ENCODE results near the gene HOXB7. TPM values are rescaled to one million over a fixed set of nuclear protein-coding genes. Genes with fewer than 3 reads are reported as not detected.

HOXB7 gene
- total RNA-seq, 1 experiment from 2014 or later: 28.2 TPM

DNA sequence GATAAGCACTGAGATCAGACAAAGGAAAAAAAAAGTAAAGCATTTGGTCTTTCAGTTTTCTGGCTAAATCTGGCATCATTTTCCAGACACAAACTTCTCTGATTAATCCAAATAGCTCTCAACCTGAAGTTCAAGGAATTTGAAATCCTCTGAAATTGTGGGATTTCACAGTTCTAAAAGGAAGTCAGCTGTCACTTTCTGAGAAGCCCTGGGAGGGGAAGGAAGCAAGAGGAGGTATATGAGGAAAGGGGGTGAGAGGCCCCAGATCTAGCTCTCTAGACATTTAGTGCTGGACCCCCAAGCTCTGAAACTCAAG is 32.8 kb upstream of the HOXB7 start:
- no peak for TF ChIP-seq CTCF (conservative IDR thresholded peaks at IDR 0.05)
- no peak for TF ChIP-seq EZH2 (IDR thresholded peaks at IDR 0.05; ENCODE audit: low read depth)
- no peak overlapping the region for H2AFZ ChIP-seq
- H3K27me3 ChIP-seq (ENCODE audit: insufficient read depth, low read depth): peaks cover 85% of the 10 kb centered on the region
- BruUV-seq (replicated peaks): no TSS peak
- ChIA-PET CTCF (no interaction called here), POLR2A (ENCODE audit: unreplicated experiment) (no interaction called here)
- H3K9me3 ChIP-seq (ENCODE audit: insufficient read depth, low read depth): no peaks in the 10 kb centered on the region
- H3K79me2 ChIP-seq (ENCODE audit: low read depth): no peaks in the 10 kb centered on the region
- no peaks in the 10 kb centered on the region for H3K4me1 ChIP-seq (replicated peaks; ENCODE audit: insufficient read depth)
- no peaks in the 10 kb centered on the region for H3K9me2 ChIP-seq (ENCODE audit: insufficient read depth)
- no peaks in the 10 kb centered on the region for H4K20me1 ChIP-seq (ENCODE audit: insufficient read depth)
- H3K4me2 ChIP-seq: no peak overlapping the region
- intact Hi-C loops (cut with micrococcal nuclease; ENCODE audit: unreplicated experiment): no loop called here
- no peaks in the 10 kb centered on the region for H3K36me3 ChIP-seq (ENCODE audit: low read depth)
- DNase-seq: no peak
- H3K4me3 ChIP-seq: no peak overlapping the region
- H3F3A ChIP-seq (ENCODE audit: insufficient read depth, low read depth): no peaks in the 10 kb centered on the region
- H3K27ac ChIP-seq: no peak overlapping the region

- no peaks in the 10 kb centered on the region for H4K20me1 ChIP-seq (ENCODE audit: insufficient read depth)
- no peaks in the 10 kb centered on the region for H3K36me3 ChIP-seq (ENCODE audit: low read depth)
- CTCF ChIA-PET: no interaction called here
- H3K9me3 ChIP-seq (ENCODE audit: insufficient read depth, low read depth): no peaks in the 10 kb centered on the region
- no peak overlapping the region for H3K4me3 ChIP-seq
- H2AFZ ChIP-seq: no peak overlapping the region
- no peaks in the 10 kb centered on the region for H3K9me2 ChIP-seq (ENCODE audit: insufficient read depth)
- TF ChIP-seq CTCF (conservative IDR thresholded peaks at IDR 0.05) (no peak), EZH2 (IDR thresholded peaks at IDR 0.05; ENCODE audit: low read depth) (no peak)
- no peak overlapping the region for H3K27ac ChIP-seq
- POLR2A ChIA-PET (ENCODE audit: unreplicated experiment): no interaction called here
- no peaks in the 10 kb centered on the region for H3K4me1 ChIP-seq (replicated peaks; ENCODE audit: insufficient read depth)
- H3K79me2 ChIP-seq (ENCODE audit: low read depth): no peaks in the 10 kb centered on the region
- intact Hi-C loops (cut with micrococcal nuclease; ENCODE audit: unreplicated experiment): no loop called here
- H3K4me2 ChIP-seq: no peak overlapping the region
- BruUV-seq (replicated peaks): no TSS peak
- peaks cover 90% of the 10 kb centered on the region for H3K27me3 ChIP-seq (ENCODE audit: insufficient read depth, low read depth)
- DNase-seq: no peak
- no peaks in the 10 kb centered on the region for H3F3A ChIP-seq (ENCODE audit: insufficient read depth, low read depth)
Measured at GRCh38 chr17:48642843-48643696, 32.3 kb upstream of the HOXB7 start.

DNA sequence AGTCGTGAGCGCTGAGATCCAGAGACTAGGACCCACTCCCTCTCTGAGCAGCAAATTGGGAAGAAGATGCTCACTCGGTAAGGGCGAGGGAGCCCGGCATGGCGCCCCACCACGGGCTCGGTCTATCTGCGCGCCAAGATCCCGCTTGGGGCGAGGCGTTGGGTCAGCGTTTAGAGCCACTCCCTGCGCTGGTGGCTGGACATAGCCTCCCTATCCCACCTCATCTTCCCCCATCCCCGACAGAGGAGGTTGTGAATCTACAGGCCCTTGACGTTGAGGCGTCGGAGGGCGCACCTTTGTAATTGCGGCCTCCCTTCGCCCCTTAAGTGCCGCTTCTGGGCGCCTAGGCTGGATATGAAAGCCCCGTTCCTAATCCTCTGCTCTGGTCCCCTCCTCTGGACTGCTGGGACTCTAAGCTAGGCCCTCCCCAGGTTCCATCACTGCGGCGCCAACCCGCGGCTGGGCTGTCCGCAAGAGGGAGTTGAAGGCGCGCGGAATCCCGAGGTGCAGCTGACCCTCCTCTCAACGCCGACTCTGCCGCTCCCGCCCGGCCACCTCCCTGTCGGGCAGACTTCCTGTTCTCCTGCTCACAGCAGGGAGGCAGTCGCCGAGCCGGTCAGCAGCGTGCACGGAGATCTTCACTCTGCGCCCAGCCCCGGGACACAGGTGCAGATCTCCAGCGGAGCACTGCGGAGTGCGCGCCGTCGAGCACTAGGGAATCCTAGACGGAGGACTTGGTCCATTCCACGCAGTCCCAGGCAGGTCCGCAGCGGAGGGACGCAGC is 31.4 kb upstream of the HOXB7 start:
- H2AFZ ChIP-seq: no peak overlapping the region

More for the DNA sequence above, 31.4 kb upstream of the HOXB7 start:
- intact Hi-C loops (cut with micrococcal nuclease; ENCODE audit: unreplicated experiment): no loop called here
- DNase-seq: no peak
- no peak overlapping the region for H3K27ac ChIP-seq
- no TSS peak for BruUV-seq (replicated peaks)
- H3K4me1 ChIP-seq (replicated peaks; ENCODE audit: insufficient read depth): no peaks in the 10 kb centered on the region
- H3K4me3 ChIP-seq: no peak overlapping the region
- no peak overlapping the region for H3K4me2 ChIP-seq
- H3F3A ChIP-seq (ENCODE audit: insufficient read depth, low read depth): no peaks in the 10 kb centered on the region
- no peaks in the 10 kb centered on the region for H3K79me2 ChIP-seq (ENCODE audit: low read depth)
- H3K36me3 ChIP-seq (ENCODE audit: low read depth): no peaks in the 10 kb centered on the region
- peaks cover 89% of the 10 kb centered on the region for H3K27me3 ChIP-seq (ENCODE audit: insufficient read depth, low read depth)
- H4K20me1 ChIP-seq (ENCODE audit: insufficient read depth): no peaks in the 10 kb centered on the region
- H3K9me3 ChIP-seq (ENCODE audit: insufficient read depth, low read depth): no peaks in the 10 kb centered on the region
- H3K9me2 ChIP-seq (ENCODE audit: insufficient read depth): no peaks in the 10 kb centered on the region
- CTCF ChIA-PET: no interaction called here
- POLR2A ChIA-PET (ENCODE audit: unreplicated experiment): no interaction called here
- no peak for TF ChIP-seq CTCF (conservative IDR thresholded peaks at IDR 0.05)
- no peak for TF ChIP-seq EZH2 (IDR thresholded peaks at IDR 0.05; ENCODE audit: low read depth)
